ENCODE data around the gene ERGIC2.

Gene ERGIC2

DNA sequence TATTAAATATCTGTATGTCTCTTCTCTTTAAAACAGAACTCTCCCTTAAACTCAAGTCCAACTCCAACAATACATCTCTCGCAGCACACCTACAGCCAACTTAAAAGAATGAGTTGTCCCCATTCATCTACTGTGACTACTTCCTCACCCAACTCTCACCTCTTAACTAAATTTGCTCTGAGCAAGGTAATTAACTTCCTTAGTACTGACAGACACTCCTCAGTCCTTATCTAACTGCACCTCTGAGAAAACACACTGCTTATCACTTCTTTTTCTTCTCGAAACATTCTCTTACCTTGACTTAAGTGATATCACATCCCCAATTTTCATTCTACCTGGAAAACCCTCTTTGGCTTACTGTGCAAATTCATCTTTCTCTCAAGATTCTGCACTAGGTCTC lies 7.0 kb downstream of the ERGIC2 start:
- no peak for DNase-seq

GRCh38 chr12:29365091-29365490 lies 15.9 kb downstream of the ERGIC2 start:
- no peak for DNase-seq

GRCh38 chr12:29354954-29355353 lies 26.0 kb downstream of the ERGIC2 start:
- no peak for DNase-seq

- no peak for DNase-seq
Measured at GRCh38 chr12:29350080-29350479, 30.9 kb downstream of the ERGIC2 start.

DNA sequence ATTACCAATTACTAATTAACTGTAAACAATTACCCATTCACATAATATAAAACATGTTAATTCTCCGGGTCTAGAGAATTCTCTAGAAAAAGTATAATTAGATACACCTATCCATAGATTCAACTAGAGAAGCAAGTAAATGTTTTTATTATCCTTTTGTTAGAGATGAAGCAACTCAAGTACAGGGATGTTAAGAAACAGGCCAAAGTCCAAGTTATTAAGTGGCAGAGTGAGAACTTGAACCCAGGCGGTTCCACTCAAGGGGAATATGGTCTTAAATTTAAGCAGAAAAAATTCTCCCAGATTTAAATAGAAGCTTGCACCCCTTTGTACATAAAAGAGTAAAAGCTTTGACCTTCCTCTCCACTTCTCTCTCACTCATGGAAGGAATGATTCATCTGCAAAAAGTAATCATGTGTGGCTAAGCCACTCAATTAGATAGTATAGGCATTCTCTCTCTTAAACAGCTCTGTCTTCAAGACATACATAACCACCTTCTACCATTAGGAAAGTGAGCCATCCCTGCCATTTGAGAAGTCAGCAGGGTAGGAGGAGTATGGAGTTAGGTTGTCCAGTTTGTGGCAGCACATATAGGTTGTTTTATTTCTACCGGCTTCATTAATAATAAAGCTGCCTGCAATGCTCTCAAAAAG lies 34.1 kb downstream of the ERGIC2 start:
- DNase-seq: peak; percentile 10

- DNase-seq: no peak
Measured at GRCh38 chr12:29343022-29343799, 37.8 kb downstream of the ERGIC2 start.

- DNase-seq: no peak
Measured at GRCh38 chr12:29337325-29337724, 43.6 kb downstream of the ERGIC2 start.

- no peak for DNase-seq
Measured at GRCh38 chr12:29334937-29335336, 46.0 kb downstream of the ERGIC2 start.

GRCh38 chr12:29333178-29333577 lies 47.8 kb downstream of the ERGIC2 start:
- DNase-seq: no peak

- DNase-seq: no peak
Measured at GRCh38 chr12:29329411-29329810, 51.6 kb downstream of the ERGIC2 start.

- no peak for DNase-seq
Measured at GRCh38 chr12:29322157-29322556, 58.8 kb downstream of the ERGIC2 start.

GRCh38 chr12:29320295-29321085 lies 60.5 kb downstream of the ERGIC2 start:
- no peak for DNase-seq

DNA sequence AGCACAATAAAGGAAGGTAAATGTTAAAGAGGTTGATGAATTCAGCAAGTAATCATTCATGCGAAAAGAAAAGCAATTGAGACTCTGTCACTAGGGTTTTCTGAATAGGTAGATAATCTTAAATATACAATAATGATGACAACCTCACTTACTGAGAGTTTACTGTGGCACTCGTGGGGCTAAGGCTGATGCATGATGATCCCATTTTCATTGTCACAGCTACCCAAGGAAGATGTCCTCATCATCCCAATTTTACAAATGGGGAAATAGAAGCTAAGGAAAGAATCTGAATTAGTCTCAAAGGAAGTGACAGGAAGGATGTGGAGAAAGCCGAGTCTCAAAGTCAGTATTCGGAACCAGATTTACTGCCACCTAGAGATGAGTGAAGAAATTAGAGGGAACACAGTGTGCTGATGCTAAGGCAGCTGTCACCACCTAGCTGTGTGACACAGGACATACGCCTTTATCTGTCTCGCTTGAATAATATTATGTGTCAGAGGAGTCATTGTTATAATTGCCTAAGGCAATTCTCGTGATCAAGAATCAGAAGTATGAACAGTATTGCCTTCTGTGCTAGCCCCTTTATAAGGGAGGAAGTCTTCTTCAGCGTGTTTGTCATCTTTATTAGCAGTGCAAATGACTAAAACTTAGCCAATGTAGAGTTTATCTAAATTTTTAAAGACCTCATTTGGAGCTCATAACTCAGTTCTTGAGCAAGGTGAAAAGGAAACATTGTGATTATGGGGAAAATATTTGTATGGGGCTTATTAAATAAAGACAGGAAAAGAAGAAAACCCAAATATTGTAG lies 63.2 kb downstream of the ERGIC2 start:
- peak; percentile 71 for DNase-seq

- DNase-seq: no peak
Measured at GRCh38 chr12:29316752-29317151, 64.2 kb downstream of the ERGIC2 start.

- no peak for DNase-seq
Measured at GRCh38 chr12:29314416-29314815, 66.6 kb downstream of the ERGIC2 start.

DNA sequence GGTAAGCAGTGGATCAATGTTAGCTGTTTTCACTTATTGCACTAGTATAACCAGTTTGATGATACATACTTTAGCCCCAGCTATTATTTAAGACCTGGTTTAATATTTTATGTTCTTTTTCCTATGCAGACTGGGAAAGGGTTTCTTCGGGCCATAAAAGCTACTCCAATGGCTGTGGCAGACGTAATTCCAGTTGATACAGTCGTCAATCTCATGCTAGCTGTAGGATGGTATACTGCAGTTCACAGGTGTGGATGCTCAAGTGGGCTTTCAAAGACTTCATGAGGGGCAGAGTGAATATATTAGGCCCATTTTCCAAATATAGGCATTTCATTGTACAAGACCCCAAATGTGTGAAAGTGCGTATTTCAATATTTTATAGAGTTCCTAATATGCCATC lies 70.1 kb downstream of the ERGIC2 start:
- DNase-seq: no peak

- DNase-seq: no peak
Measured at GRCh38 chr12:29309320-29309902, 71.6 kb downstream of the ERGIC2 start.

- no peak for DNase-seq
Measured at GRCh38 chr12:29306682-29307081, 74.3 kb downstream of the ERGIC2 start.

DNA sequence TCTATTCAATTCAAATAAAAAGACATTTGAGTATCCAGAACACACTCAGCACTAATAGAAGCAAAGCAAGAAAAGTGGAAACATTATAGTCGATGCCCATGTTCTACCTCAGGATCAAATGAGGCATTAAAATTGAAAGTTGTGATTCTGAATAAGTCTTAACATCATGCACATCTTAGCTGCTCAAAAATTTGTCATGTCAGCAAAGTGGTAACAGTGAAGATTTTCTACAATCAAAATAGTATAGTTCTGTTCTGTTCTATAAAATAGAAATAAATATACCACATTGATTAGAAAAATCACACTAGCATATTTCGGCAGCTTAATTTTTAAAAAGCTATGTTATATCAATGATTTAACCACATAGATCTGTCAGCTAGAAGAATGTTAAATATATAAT lies 74.7 kb downstream of the ERGIC2 start:
- no peak for DNase-seq

DNA sequence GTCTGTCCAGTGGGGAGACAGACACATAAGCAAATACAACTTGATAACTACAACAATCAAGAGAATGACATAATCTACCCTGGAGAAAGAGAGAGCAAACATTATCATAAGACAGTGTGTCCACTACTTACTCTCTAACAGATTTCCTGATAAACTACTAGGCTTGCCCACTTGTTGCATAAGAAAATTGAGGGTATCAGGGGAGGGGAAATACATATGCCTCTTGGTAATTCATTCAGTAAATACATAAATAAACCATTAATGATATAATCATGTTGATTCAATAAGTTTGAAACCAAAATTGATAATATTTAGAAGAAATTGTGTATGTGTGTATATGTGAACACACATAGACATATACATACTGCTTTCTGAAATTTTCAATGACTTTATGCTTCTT lies 76.6 kb downstream of the ERGIC2 start:
- no peak for DNase-seq

DNA sequence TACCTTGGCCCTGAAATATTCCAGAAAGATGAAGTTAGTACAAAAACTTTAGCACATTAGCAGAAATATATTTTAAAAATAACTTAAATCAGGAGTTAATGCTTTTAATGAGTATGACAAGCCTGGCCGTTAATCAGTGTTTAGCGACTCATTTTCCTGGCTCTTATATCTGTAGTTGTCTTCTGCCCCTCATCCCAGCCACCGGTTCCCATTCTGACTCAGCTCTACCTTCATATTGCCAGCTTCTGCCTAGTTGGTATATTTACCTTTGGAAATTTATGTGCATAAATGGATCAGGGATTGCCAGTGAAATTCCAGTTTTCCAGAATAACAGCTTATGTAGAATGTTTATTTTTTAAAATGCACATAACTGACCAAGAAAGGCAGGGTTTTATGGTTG lies 79.9 kb downstream of the ERGIC2 start:
- DNase-seq: no peak

DNA sequence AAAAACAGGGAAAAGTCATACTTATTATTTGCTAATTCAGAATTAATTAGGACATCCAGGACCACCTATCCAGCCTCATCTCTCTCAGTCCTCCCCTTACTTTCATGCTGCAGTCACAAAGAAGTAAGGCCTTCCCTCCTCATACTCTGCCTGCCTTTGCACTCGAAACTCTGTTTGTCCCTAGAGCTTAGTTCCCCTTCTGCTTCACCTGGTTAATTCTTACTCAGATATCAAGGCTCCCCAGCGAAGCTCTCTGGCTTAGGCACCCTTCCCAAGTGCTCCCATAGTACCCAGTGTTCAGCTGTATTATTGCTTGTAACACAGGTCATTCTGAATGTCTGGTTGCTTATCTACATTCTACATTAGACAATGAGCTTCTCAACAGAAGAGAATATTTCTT lies 81.3 kb downstream of the ERGIC2 start:
- no peak for DNase-seq

DNA sequence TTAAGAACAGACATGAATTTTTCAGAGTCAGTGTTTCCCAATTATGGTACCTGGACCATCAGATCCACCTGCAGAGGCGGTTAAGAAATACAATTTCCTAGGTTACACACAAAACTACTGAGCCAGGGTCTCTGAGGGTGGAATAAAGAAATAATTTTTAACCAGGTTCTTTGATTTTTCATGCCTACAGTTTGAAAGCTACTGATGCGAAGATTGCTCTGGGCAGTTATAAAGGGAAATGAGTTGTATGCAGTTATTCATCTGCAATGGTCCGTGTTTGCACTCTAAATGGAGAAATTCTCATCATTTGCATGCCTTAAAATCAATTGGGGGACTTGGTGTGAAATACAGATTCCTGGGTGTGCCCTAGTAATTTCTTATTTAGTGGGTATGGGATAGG lies 89.7 kb downstream of the ERGIC2 start:
- no peak for DNase-seq

All from activated CD4-positive, alpha-beta T cell treated with anti-CD3 and anti-CD28 coated beads, Interleukin-2, amount 50 U/mL, for 16 hours (primary cell).